Thyroid gland (tissue), 4 donors: ENCODE data around the gene MRPL14.

Experiments used
- CTCF ChIP-seq, 6 experiments: fragments of 200-600 bp in 3 of 6; fragments of 450-650 bp in 3 of 6; sonication (generic) in 3 of 6; IDR thresholded peaks; one replicate each; pipeline ENCODE4 v1.5.1; 2016 to 2019; ENCODE audit warnings: antibody characterized with exemption in 6 of 6, mild to moderate bottlenecking in 2 of 6, inconsistent platforms in 1 of 6, moderate library complexity in 1 of 6
- POLR2A ChIP-seq, 2 donors: fragments of 450-650 bp; IDR thresholded peaks; one replicate each; pipeline ENCODE4 v1.6.1; 2017; ENCODE audit warnings: antibody characterized with exemption in 2 of 2, mild to moderate bottlenecking in 2 of 2, moderate library complexity in 1 of 2

GRCh38 chr6:44167567-44167966, 40.3 kb upstream of the MRPL14 start:
- TF ChIP-seq CTCF (IDR thresholded peaks at IDR 0.05) (no peak), POLR2A (IDR thresholded peaks at IDR 0.05) (no peak)
